ENCODE data around the gene CDKL4.
A peak's percentile ranks its signal among the peaks of the same experiment; 100 is the strongest.
"Not testable (repeated sequence)": the region's sequence is repeated elsewhere in the genome, so short reads cannot be mapped to it uniquely, and the experiment has no call there.

The CDKL4 gene

GRCh38 chr2:39243469-39244123 lies at the start of gene CDKL4:
Gene CDKL4, minus strand, starts transcription at chr2:39243970.
- peak; percentile 59 for DNase-seq (ENCODE audit: low spot score)

- no peak for DNase-seq (ENCODE audit: low spot score)
Observed at GRCh38 chr2:39290433-39290832, 46.7 kb upstream of the CDKL4 start.

- DNase-seq (ENCODE audit: low spot score): no peak
Observed at GRCh38 chr2:39289609-39290008, 45.8 kb upstream of the CDKL4 start.

GRCh38 chr2:39283561-39283960 lies 39.8 kb upstream of the CDKL4 start:
- no peak for DNase-seq (ENCODE audit: low spot score)

- DNase-seq (ENCODE audit: low spot score): no peak
Observed at GRCh38 chr2:39281391-39281790, 37.6 kb upstream of the CDKL4 start.

- DNase-seq (ENCODE audit: low spot score): no peak
Observed at GRCh38 chr2:39275016-39275415, 31.2 kb upstream of the CDKL4 start.

GRCh38 chr2:39269941-39270340 lies 26.2 kb upstream of the CDKL4 start:
- DNase-seq (ENCODE audit: low spot score): no peak

- no peak for DNase-seq (ENCODE audit: low spot score)
Observed at GRCh38 chr2:39266916-39267434, 23.2 kb upstream of the CDKL4 start.

GRCh38 chr2:39266139-39266805 lies 22.5 kb upstream of the CDKL4 start:
- DNase-seq (ENCODE audit: low spot score): peak; percentile 14

- DNase-seq (ENCODE audit: low spot score): peak; percentile 16
Observed at GRCh38 chr2:39265315-39265714, 21.5 kb upstream of the CDKL4 start.

- DNase-seq (ENCODE audit: low spot score): peak; percentile 50
Observed at GRCh38 chr2:39264733-39265132, 21.0 kb upstream of the CDKL4 start.

- DNase-seq (ENCODE audit: low spot score): no peak
Observed at GRCh38 chr2:39260087-39260486, 16.3 kb upstream of the CDKL4 start.

GRCh38 chr2:39256040-39256439 lies 12.3 kb upstream of the CDKL4 start:
- DNase-seq (ENCODE audit: low spot score): no peak

- DNase-seq (ENCODE audit: low spot score): no peak
Observed at GRCh38 chr2:39252888-39253518, 9.2 kb upstream of the CDKL4 start.

GRCh38 chr2:39247512-39248043 lies 3.8 kb upstream of the CDKL4 start:
- DNase-seq (ENCODE audit: low spot score): no peak

- peak; percentile 31 for DNase-seq (ENCODE audit: low spot score)
Observed at GRCh38 chr2:39246382-39246980, 2.7 kb upstream of the CDKL4 start.

GRCh38 chr2:39244963-39245625 lies 1.3 kb upstream of the CDKL4 start:
- DNase-seq (ENCODE audit: low spot score): not testable (repeated sequence)

- DNase-seq (ENCODE audit: low spot score): not testable (repeated sequence)
Observed at GRCh38 chr2:39244241-39244862, 582 bp upstream of the CDKL4 start.

- no peak for DNase-seq (ENCODE audit: low spot score)
Observed at GRCh38 chr2:39241588-39241987, 2.2 kb downstream of the CDKL4 start.

GRCh38 chr2:39240758-39241157 lies 3.0 kb downstream of the CDKL4 start:
- DNase-seq (ENCODE audit: low spot score): no peak

GRCh38 chr2:39234754-39235153 lies 9.0 kb downstream of the CDKL4 start:
- DNase-seq (ENCODE audit: low spot score): no peak
